Umbilical cord (tissue), 2 donors: ENCODE data around the gene TEX13B. TPM values are rescaled to one million over a fixed set of nuclear protein-coding genes. Genes with fewer than 3 reads are reported as not detected.

Experiments
- DNase-seq: peaks from one replicate; pipeline ENCODE4 v3.0.0-alpha.2; 2015; ENCODE audit warnings: low spot score
- total RNA-seq: library from RNA; depleted of rRNA; stranded (reverse); fragments of >200 nt; gene quantifications from one replicate; pipeline ENCODE4 v1.2.3, GENCODE V29; 2014; ENCODE audit warnings: low replicate concordance; ENCODE audit not compliant: insufficient read depth

TEX13B gene
- total RNA-seq, 1 donor from 2014 or later: 1.2 TPM

DNA sequence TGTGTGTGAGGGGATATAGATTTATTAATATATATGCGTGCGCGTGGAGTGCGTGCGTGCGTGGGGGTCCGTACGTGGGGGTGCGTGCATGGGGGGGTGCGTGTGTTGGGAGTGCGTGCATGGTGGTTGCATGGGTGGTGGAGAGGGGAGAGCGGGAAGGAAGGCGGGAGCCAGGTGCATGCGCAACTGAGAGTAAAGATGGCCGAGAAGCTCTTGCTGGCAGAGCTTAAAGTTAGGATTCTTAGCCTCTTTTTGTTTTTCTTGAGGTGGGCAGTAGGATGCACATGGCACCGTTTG, 45.8 kb downstream of the TEX13B start:
- no peak for DNase-seq

DNA sequence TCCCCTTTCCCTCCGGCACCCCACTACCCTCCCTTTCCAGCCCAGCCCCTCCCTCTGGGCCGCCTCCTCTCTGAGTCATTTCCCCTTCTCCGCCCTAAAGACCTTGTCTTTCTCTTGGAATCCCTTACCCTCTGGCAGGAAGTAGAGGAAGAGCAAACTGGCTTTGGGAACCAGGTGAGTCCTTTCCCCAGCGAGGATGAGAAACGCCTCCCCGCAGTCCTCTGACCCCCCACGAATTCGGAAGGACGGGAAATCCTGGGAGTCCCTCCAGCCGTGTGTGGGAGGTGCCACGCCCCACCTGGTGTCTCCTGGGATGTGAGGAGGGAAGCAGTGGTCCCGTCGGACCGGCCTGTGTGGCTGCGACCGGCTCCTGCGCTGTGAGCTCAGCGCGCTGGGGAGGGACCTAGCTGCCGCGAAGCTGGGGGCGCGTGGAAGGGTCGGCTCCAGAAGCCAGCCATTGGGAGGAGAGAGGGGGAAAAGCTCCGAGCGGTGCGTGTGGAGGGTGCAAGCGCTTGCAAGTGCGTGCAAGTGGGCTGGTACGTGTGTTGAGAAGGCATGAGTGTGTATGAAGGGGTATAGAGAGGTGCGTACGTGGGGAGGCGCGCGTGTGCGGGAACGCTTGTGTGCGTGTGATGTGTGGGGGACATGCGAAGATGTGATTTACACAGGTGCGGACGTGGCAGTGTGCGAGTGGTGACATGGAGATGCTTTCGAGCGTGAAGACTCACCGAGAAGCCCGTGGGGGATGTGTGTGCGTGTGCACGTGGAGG, 46.3 kb downstream of the TEX13B start:
- no peak for DNase-seq

GRCh38 chrX:107935200-107935599, 47.0 kb downstream of the TEX13B start:
- no peak for DNase-seq

DNA sequence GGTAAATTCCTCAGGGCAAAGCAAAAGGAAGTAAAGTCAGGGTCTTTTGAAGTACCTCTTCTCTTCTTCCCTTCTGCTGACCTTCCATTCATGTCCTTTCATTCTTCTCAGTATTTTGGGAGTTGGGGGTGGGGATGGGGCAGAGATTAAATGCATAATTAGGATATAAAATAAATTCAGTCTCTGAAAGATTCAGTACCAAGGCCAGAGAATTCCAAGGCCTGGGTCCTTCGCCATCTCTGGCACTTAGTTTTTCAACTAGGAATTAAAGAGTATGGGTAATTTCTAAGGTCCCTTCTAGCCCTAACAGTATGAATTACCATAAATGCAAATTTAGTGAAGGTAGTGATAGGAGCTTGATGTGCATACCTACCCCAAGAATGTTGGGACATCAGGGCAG, 47.9 kb downstream of the TEX13B start:
- DNase-seq: no peak

Other genes starting within 250 kb of the TEX13B start
- gene TSC22D3, start 206.6 kb downstream of the TEX13B start, total RNA-seq: 214 TPM
- not detected for gene NCBP2L, start 204.6 kb downstream of the TEX13B start, total RNA-seq
- 58.0 TPM for gene MID2, start 156.5 kb downstream of the TEX13B start, total RNA-seq
- gene VSIG1, start 62.7 kb upstream of the TEX13B start, total RNA-seq: not detected
- gene PSMD10, start 109.2 kb upstream of the TEX13B start, total RNA-seq: 52.2 TPM
- gene ATG4A, start 109.4 kb upstream of the TEX13B start, total RNA-seq: 22.4 TPM